ENCODE measurements around the gene PARP11. TPM values are rescaled to one million over a fixed set of nuclear protein-coding genes. Genes with fewer than 3 reads are reported as not detected.

The PARP11 gene
- total RNA-seq, 4 donors from 2014 or later = 0.99 to 3.4 (median 2.7) TPM

DNA sequence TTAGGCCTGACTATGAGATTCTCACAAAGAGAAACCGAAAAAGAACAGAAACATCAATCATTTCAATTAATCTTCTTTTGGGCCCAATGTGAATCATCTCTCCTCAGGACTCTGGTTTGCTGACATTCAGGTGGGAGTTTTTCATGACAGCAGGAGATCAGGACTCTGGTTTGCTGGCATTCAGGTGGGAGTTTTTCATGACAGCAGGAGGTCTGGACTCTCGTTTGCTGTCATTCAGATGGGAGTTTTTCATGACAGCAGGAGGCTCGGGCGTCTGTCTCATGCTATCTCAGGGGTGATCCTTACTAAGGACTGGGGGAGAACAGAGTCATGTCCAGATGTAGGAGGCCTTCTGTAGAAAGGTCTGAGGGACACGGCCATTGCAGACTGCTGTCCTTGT lies 40.1 kb upstream of the PARP11 start:
- no peak for DNase-seq
- WGBS, 2 donors = 59 to 62% methylated on average over 5 of the region's 5 CpGs
- Histone ChIP-seq H3K36me3 (no peaks in the 10 kb centered on the region), H3K27ac (no peak overlapping the region), H3K4me1 (no peaks in the 10 kb centered on the region), H3K9me3 (no peaks in the 10 kb centered on the region), H3K4me3 (no peak overlapping the region), H3K27me3 (peaks cover 0 to 18% (median 0%) of the 10 kb centered on the region in 4 donors)
- TF ChIP-seq POLR2A (IDR thresholded peaks at IDR 0.05) = no peak
- TF ChIP-seq, protein P1, sequence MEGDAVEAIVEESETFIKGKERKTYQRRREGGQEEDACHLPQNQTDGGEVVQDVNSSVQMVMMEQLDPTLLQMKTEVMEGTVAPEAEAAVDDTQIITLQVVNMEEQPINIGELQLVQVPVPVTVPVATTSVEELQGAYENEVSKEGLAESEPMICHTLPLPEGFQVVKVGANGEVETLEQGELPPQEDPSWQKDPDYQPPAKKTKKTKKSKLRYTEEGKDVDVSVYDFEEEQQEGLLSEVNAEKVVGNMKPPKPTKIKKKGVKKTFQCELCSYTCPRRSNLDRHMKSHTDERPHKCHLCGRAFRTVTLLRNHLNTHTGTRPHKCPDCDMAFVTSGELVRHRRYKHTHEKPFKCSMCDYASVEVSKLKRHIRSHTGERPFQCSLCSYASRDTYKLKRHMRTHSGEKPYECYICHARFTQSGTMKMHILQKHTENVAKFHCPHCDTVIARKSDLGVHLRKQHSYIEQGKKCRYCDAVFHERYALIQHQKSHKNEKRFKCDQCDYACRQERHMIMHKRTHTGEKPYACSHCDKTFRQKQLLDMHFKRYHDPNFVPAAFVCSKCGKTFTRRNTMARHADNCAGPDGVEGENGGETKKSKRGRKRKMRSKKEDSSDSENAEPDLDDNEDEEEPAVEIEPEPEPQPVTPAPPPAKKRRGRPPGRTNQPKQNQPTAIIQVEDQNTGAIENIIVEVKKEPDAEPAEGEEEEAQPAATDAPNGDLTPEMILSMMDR (IDR thresholded peaks at IDR 0.05) = no peak
- intact Hi-C loops (cut with DNase I) = no loop called here

DNA sequence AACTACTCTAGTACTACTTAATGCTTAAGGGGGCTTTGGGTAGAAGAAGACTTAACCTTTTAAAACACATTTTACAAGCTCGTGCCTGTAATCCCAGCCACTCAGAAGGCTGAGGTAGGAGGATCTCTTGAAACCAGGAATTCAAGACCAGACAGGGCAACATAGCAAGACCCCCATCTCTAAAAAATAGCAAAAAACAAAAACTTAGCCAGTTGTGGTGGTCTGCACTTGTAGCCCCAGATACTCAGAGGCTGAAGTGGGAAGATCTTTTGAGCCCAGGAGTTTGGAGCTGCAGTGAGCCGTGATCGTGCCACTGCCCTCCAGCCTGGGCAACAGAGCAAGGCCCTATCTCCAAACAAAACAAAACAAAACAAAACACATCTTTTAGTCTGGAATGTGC lies 39.7 kb upstream of the PARP11 start:
- no peaks in the 10 kb centered on the region for H3K9me3 ChIP-seq
- no peaks in the 10 kb centered on the region for H3K4me1 ChIP-seq
- 82 to 91% methylated on average over 3 of the region's 3 CpGs for WGBS, 2 donors
- no peak for TF ChIP-seq POLR2A (IDR thresholded peaks at IDR 0.05)
- TF ChIP-seq, protein P1 (IDR thresholded peaks at IDR 0.05) = no peak
- DNase-seq = no peak
- peaks cover 0 to 19% (median 0%) of the 10 kb centered on the region in 4 donors for H3K27me3 ChIP-seq
- intact Hi-C loops (cut with DNase I) = no loop called here
- H3K36me3 ChIP-seq = no peaks in the 10 kb centered on the region
- no peak overlapping the region for H3K4me3 ChIP-seq
- no peak overlapping the region for H3K27ac ChIP-seq

DNA sequence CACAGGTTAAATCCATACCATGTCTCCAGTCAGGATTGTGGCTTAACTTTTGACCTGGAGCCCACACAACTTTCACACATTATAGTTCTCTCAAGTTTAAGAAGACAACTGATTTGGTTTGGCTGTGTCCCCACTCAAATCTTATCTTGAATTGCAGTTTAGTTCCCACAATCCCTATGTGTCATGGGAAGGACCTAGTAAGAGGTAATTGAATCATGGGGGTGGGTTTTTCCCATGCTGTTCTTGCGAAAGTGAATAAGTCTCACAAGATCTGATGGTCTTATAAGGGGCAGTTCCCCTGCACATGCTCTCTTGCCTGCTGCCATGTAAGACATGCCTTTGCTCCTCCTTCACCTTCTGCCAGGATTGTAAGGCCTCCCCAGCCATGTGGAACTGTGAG lies 38.2 kb upstream of the PARP11 start:
- 88 to 89% methylated on average over 1 of the region's 1 CpG for WGBS, 2 donors
- H3K27ac ChIP-seq = no peak overlapping the region
- no peaks in the 10 kb centered on the region for H3K36me3 ChIP-seq
- H3K9me3 ChIP-seq = no peaks in the 10 kb centered on the region
- no peak for DNase-seq
- no peaks in the 10 kb centered on the region for H3K4me1 ChIP-seq
- intact Hi-C loops (cut with DNase I) = no loop called here
- H3K27me3 ChIP-seq = peaks cover 0 to 14% (median 0%) of the 10 kb centered on the region in 4 donors
- no peak overlapping the region for H3K4me3 ChIP-seq
- TF ChIP-seq POLR2A (IDR thresholded peaks at IDR 0.05) = no peak
- TF ChIP-seq, protein P1 (IDR thresholded peaks at IDR 0.05) = no peak

DNA sequence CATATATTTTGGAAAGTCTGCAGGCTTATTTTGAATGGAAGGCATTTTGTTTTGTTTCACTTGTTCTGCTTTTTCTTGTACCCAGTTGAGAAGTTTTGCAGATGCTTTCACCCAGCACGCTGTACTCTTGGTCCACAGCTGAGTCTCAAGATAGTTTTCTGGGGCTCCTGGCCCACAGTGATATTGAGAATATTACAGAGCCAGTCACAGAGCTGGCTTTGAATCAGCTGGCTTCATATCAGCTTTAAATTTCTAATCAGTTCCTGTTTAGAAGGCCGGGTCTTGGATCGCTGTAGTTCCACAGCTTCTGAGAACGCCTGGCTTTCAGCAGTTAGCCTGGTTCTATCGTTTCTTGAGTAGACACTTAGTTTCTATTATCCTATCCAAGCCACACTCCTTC lies 32.5 kb upstream of the PARP11 start:
- peaks cover 0 to 27% (median 0%) of the 10 kb centered on the region in 4 donors for H3K27me3 ChIP-seq
- WGBS, 2 donors = 62 to 81% methylated on average over 5 of the region's 5 CpGs
- no peaks in the 10 kb centered on the region for H3K4me1 ChIP-seq
- no peak for DNase-seq
- H3K9me3 ChIP-seq = no peaks in the 10 kb centered on the region
- H3K36me3 ChIP-seq = no peaks in the 10 kb centered on the region
- TF ChIP-seq, protein P1 (IDR thresholded peaks at IDR 0.05) = no peak
- TF ChIP-seq POLR2A (IDR thresholded peaks at IDR 0.05) = no peak
- intact Hi-C loops (cut with DNase I) = no loop called here
- H3K27ac ChIP-seq = no peak overlapping the region
- no peak overlapping the region for H3K4me3 ChIP-seq

DNA sequence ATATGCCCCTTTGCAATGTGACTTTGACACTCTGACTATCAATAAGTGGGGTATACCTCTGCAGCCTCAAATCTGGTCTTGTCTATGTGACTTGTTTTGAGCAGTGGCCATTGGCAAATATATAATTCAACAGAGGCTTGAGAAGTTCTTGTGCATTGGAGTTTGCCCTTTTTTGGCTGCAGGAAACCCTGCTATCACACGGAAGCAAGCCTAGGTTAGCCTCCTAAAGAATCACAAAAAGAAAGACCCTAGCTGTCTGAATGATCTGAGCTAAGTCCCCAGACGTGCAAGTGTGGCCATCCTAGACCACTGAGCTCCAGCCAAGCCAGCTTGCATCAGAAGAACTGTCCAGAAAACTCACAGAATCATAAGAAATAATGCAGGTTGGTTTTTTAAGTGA lies 31.8 kb upstream of the PARP11 start:
- no peak overlapping the region for H3K4me3 ChIP-seq
- intact Hi-C loops (cut with DNase I) = no loop called here
- no peak for TF ChIP-seq POLR2A (IDR thresholded peaks at IDR 0.05)
- TF ChIP-seq, protein P1 (IDR thresholded peaks at IDR 0.05) = no peak
- H3K9me3 ChIP-seq = no peaks in the 10 kb centered on the region
- no peaks in the 10 kb centered on the region for H3K4me1 ChIP-seq
- DNase-seq = no peak
- peaks cover 0 to 27% (median 0%) of the 10 kb centered on the region in 4 donors for H3K27me3 ChIP-seq
- H3K36me3 ChIP-seq = no peaks in the 10 kb centered on the region
- H3K27ac ChIP-seq = no peak overlapping the region
- 45 to 48% methylated on average over 2 of the region's 2 CpGs for WGBS, 2 donors

Data from esophagus squamous epithelium (tissue), 5 donors.